Right renal pelvis (tissue), 4 donors: Measurements from ENCODE around the gene COTL1. TPM values are rescaled to one million over a fixed set of nuclear protein-coding genes. Genes with fewer than 3 reads are reported as not detected.
"Not testable (repeated sequence)": the region's sequence is repeated elsewhere in the genome, so short reads cannot be mapped to it uniquely, and the experiment has no call there.

ENCODE experiments used
- DNase-seq, 4 donors: peaks; one replicate each; pipeline ENCODE4 v3.0.0-alpha.2; 2013; ENCODE audit warnings: low read depth in 4 of 4, low spot score in 3 of 4, missing footprints in 1 of 4
- polyA plus RNA-seq, 4 donors: library from polyadenylated mRNA; unstranded; fragments of 120-200 nt; gene quantifications; one replicate each; pipeline ENCODE4 v1.2.1, GENCODE V29; 2013; ENCODE audit not compliant: insufficient read length in 4 of 4

The COTL1 gene
- polyA plus RNA-seq, 4 donors, result 135 to 166 (median 153) TPM

- DNase-seq, result no peak
Measured at GRCh38 chr16:84643674-84644073, 25.8 kb upstream of the COTL1 start.

GRCh38 chr16:84643180-84643583 is 25.3 kb upstream of the COTL1 start:
- DNase-seq, result no peak

GRCh38 chr16:84641643-84642358 is 23.9 kb upstream of the COTL1 start:
- DNase-seq, result no peak

GRCh38 chr16:84640145-84640544 is 22.3 kb upstream of the COTL1 start:
- no peak for DNase-seq

GRCh38 chr16:84638231-84638806 is 20.4 kb upstream of the COTL1 start:
- no peak for DNase-seq

GRCh38 chr16:84637709-84638108 is 19.8 kb upstream of the COTL1 start:
- DNase-seq, result no peak

- DNase-seq, result no peak
Measured at GRCh38 chr16:84635702-84636101, 17.8 kb upstream of the COTL1 start.

- no peak for DNase-seq
Measured at GRCh38 chr16:84633622-84634021, 15.7 kb upstream of the COTL1 start.

- DNase-seq, result not testable (repeated sequence)
Measured at GRCh38 chr16:84632862-84633261, 15.0 kb upstream of the COTL1 start.

GRCh38 chr16:84631886-84632285 is 14.0 kb upstream of the COTL1 start:
- DNase-seq, result no peak

- DNase-seq, result no peak
Measured at GRCh38 chr16:84631153-84631466, 13.2 kb upstream of the COTL1 start.

GRCh38 chr16:84630446-84631152 is 12.7 kb upstream of the COTL1 start:
- DNase-seq, result no peak

GRCh38 chr16:84630009-84630408 is 12.1 kb upstream of the COTL1 start:
- DNase-seq, result no peak

- DNase-seq, result no peak
Measured at GRCh38 chr16:84629580-84629979, 11.7 kb upstream of the COTL1 start.

GRCh38 chr16:84628226-84628731 is 10.4 kb upstream of the COTL1 start:
- DNase-seq, result no peak

GRCh38 chr16:84625556-84625955 is 7.7 kb upstream of the COTL1 start:
- no peak for DNase-seq

GRCh38 chr16:84620913-84621312 is 3.0 kb upstream of the COTL1 start:
- not testable (repeated sequence) for DNase-seq

GRCh38 chr16:84618581-84619460 is 943 bp upstream of the COTL1 start:
- no peak for DNase-seq

GRCh38 chr16:84617041-84617790 is 662 bp downstream of the COTL1 start:
- DNase-seq, result no peak

- no peak for DNase-seq
Measured at GRCh38 chr16:84616515-84616914, 1.4 kb downstream of the COTL1 start.
